Loucy (cell line): ENCODE data around the gene ZFYVE28.

ENCODE experiments used
- H2AFZ ChIP-seq: fragments of 200-600 bp; sonication (generic); 2 replicates; pipeline ENCODE4 v1.6.0; 2016; ENCODE audit warnings: antibody characterized with exemption, mild to moderate bottlenecking, low read length, moderate library complexity
- H3F3A ChIP-seq: fragments of 200-600 bp; 2 replicates; pipeline ENCODE4 v1.6.0; 2016; ENCODE audit warnings: antibody characterized with exemption, low read depth, mild to moderate bottlenecking
- H3K27me3 ChIP-seq: fragments of 200-600 bp; sonication (generic); 2 replicates; pipeline ENCODE4 v1.6.1; 2014; ENCODE audit warnings: low read length, mild to moderate bottlenecking; ENCODE audit not compliant: insufficient read depth, poor library complexity, severe bottlenecking
- H3K36me3 ChIP-seq: fragments of 200-600 bp; sonication (generic); 2 replicates; pipeline ENCODE4 v1.6.1; 2016; ENCODE audit warnings: low read length; ENCODE audit not compliant: insufficient read depth
- H3K4me1 ChIP-seq: fragments of 200-600 bp; sonication (generic); 2 replicates; pipeline ENCODE4 v1.5.1; 2014; ENCODE audit warnings: low read length, mild to moderate bottlenecking; ENCODE audit not compliant: insufficient read depth, poor library complexity, severe bottlenecking
- H3K4me2 ChIP-seq: fragments of 200-600 bp; sonication (generic); 2 replicates; pipeline ENCODE4 v1.6.0; 2014; ENCODE audit warnings: antibody characterized with exemption, low read length, low read depth, mild to moderate bottlenecking; ENCODE audit not compliant: poor library complexity, severe bottlenecking
- H3K4me3 ChIP-seq: fragments of 200-600 bp; sonication (generic); 2 replicates; pipeline ENCODE4 v1.5.1; 2014; ENCODE audit warnings: low read length, mild to moderate bottlenecking, mixed read lengths; ENCODE audit not compliant: poor library complexity, severe bottlenecking
- H3K79me2 ChIP-seq: fragments of 200-600 bp; sonication (generic); 2 replicates; pipeline ENCODE4 v1.6.1; 2014; ENCODE audit warnings: low read length; ENCODE audit not compliant: insufficient read depth
- H3K9ac ChIP-seq: fragments of 200-600 bp; sonication (generic); 2 replicates; pipeline ENCODE4 v1.6.0; 2014; ENCODE audit warnings: mild to moderate bottlenecking, low read depth, low read length, moderate library complexity; ENCODE audit not compliant: poor library complexity, severe bottlenecking
- H3K9me2 ChIP-seq: fragments of 200-600 bp; sonication (generic); replicated peaks from 2 replicates; pipeline ENCODE4 v1.6.1; 2016; ENCODE audit warnings: low read depth, low read length, mixed read lengths
- H3K9me3 ChIP-seq: fragments of 200-600 bp; sonication (generic); 2 replicates; pipeline ENCODE4 v1.6.1; 2014; ENCODE audit warnings: mild to moderate bottlenecking, antibody characterized with exemption, low read length, low read depth; ENCODE audit not compliant: insufficient read depth
- H4K20me1 ChIP-seq: fragments of 200-600 bp; sonication (generic); 2 replicates; pipeline ENCODE4 v1.6.0; 2014; ENCODE audit warnings: antibody characterized with exemption, low read length, mild to moderate bottlenecking; ENCODE audit not compliant: insufficient read depth, poor library complexity, severe bottlenecking
- EZH2phosphoT487 ChIP-seq: fragments of 200-600 bp; IDR thresholded peaks from 2 replicates; pipeline ENCODE4 v1.6.1; 2018; ENCODE audit warnings: antibody characterized with exemption, mild to moderate bottlenecking, moderate library complexity, borderline replicate concordance
- TF ChIP-seq, protein P1 (sequence below): fragments of 200-600 bp; sonication (generic); conservative IDR thresholded peaks from 2 replicates; pipeline ENCODE4 v1.5.1; 2014; ENCODE audit warnings: mild to moderate bottlenecking, antibody characterized with exemption, low read length

ZFYVE28 gene

GRCh38 chr4:2337131-2337723 is 81.2 kb downstream of the ZFYVE28 start:
- TF ChIP-seq, protein P1, sequence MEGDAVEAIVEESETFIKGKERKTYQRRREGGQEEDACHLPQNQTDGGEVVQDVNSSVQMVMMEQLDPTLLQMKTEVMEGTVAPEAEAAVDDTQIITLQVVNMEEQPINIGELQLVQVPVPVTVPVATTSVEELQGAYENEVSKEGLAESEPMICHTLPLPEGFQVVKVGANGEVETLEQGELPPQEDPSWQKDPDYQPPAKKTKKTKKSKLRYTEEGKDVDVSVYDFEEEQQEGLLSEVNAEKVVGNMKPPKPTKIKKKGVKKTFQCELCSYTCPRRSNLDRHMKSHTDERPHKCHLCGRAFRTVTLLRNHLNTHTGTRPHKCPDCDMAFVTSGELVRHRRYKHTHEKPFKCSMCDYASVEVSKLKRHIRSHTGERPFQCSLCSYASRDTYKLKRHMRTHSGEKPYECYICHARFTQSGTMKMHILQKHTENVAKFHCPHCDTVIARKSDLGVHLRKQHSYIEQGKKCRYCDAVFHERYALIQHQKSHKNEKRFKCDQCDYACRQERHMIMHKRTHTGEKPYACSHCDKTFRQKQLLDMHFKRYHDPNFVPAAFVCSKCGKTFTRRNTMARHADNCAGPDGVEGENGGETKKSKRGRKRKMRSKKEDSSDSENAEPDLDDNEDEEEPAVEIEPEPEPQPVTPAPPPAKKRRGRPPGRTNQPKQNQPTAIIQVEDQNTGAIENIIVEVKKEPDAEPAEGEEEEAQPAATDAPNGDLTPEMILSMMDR: no peak
- no peak for TF ChIP-seq EZH2phosphoT487
- Histone ChIP-seq H3K4me2 (no peak overlapping the region), H4K20me1 (no peaks in the 10 kb centered on the region), H2AFZ (no peak overlapping the region), H3K9me2 (no peaks in the 10 kb centered on the region), H3K9me3 (no peaks in the 10 kb centered on the region), H3F3A (no peaks in the 10 kb centered on the region), H3K36me3 (no peaks in the 10 kb centered on the region), H3K4me1 (no peaks in the 10 kb centered on the region), H3K9ac (no peak overlapping the region), H3K79me2 (no peaks in the 10 kb centered on the region), H3K27me3 (no peaks in the 10 kb centered on the region), H3K4me3 (no peak overlapping the region)

GRCh38 chr4:2336659-2337058 is 81.8 kb downstream of the ZFYVE28 start:
- H4K20me1 ChIP-seq: no peaks in the 10 kb centered on the region
- H2AFZ ChIP-seq: no peak overlapping the region
- TF ChIP-seq, protein P1: no peak
- no peaks in the 10 kb centered on the region for H3K36me3 ChIP-seq
- H3K9me3 ChIP-seq: no peaks in the 10 kb centered on the region
- no peak overlapping the region for H3K9ac ChIP-seq
- no peaks in the 10 kb centered on the region for H3K27me3 ChIP-seq
- H3F3A ChIP-seq: no peaks in the 10 kb centered on the region
- H3K4me3 ChIP-seq: no peak overlapping the region
- H3K4me1 ChIP-seq: no peaks in the 10 kb centered on the region
- no peaks in the 10 kb centered on the region for H3K9me2 ChIP-seq
- no peak overlapping the region for H3K4me2 ChIP-seq
- no peaks in the 10 kb centered on the region for H3K79me2 ChIP-seq

- H3K4me2 ChIP-seq: no peak overlapping the region
- no peaks in the 10 kb centered on the region for H3K9me3 ChIP-seq
- H3K9me2 ChIP-seq: no peaks in the 10 kb centered on the region
- no peaks in the 10 kb centered on the region for H3K36me3 ChIP-seq
- H3K4me1 ChIP-seq: no peaks in the 10 kb centered on the region
- no peak overlapping the region for H3K4me3 ChIP-seq
- no peak overlapping the region for H3K9ac ChIP-seq
- H3F3A ChIP-seq: no peaks in the 10 kb centered on the region
- TF ChIP-seq, protein P1: no peak
- H3K27me3 ChIP-seq: no peaks in the 10 kb centered on the region
- no peaks in the 10 kb centered on the region for H4K20me1 ChIP-seq
- no peak overlapping the region for H2AFZ ChIP-seq
- no peaks in the 10 kb centered on the region for H3K79me2 ChIP-seq
Observed at GRCh38 chr4:2335729-2336101, 82.7 kb downstream of the ZFYVE28 start.
